Measurements from ENCODE around the gene GSN. TPM values are rescaled to one million over a fixed set of nuclear protein-coding genes. Genes with fewer than 3 reads are reported as not detected.

GSN gene
- total RNA-seq, 2 donors from 2014 or later: 390 to 690 TPM

DNA sequence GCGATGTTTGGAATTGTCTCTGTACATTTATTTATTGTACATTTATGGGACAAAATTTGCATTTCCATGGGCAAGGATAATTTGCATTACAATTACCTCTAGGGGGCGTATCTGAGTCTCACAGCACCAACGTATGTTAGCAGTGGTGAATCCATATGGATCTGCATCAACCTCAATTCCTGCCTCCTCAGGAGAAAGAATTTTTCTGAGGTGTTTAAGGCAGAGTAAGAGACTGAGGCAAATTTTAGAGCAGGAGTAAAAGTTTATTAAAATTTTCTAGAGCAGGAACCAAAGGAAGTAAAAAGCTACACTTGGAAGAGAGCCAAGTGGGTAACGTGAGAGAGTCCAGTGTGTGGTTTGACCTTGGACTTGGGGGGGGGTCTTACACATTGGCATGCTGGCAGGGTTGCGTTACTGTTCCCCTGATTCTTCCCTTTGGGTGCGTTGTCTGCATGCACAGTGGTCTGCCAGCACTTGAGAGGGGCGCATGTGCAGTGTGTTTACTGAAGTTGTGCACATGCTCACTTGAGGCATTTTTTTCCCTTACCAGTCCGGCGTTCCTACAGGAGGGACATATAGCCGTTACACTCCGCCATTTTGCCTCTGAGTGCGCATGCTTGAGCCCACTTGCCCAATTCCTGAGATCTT, 45.3 kb upstream of the GSN start:
- intact Hi-C loops (cut with DNase I): no loop called here
- Histone ChIP-seq H3K36me3 (no peaks in the 10 kb centered on the region), H3K27ac (no peak overlapping the region), H3K27me3 (replicated peaks; ENCODE audit: insufficient read depth) (no peaks in the 10 kb centered on the region), H3K4me3 (no peak overlapping the region), H3K9me3 (no peaks in the 10 kb centered on the region), H3K4me1 (replicated peaks) (no peaks in the 10 kb centered on the region)
- TF ChIP-seq, protein P1, sequence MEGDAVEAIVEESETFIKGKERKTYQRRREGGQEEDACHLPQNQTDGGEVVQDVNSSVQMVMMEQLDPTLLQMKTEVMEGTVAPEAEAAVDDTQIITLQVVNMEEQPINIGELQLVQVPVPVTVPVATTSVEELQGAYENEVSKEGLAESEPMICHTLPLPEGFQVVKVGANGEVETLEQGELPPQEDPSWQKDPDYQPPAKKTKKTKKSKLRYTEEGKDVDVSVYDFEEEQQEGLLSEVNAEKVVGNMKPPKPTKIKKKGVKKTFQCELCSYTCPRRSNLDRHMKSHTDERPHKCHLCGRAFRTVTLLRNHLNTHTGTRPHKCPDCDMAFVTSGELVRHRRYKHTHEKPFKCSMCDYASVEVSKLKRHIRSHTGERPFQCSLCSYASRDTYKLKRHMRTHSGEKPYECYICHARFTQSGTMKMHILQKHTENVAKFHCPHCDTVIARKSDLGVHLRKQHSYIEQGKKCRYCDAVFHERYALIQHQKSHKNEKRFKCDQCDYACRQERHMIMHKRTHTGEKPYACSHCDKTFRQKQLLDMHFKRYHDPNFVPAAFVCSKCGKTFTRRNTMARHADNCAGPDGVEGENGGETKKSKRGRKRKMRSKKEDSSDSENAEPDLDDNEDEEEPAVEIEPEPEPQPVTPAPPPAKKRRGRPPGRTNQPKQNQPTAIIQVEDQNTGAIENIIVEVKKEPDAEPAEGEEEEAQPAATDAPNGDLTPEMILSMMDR (IDR thresholded peaks at IDR 0.05): peak in 3 of 4 experiments; percentile 41 to 53 (median 52)
- no peak for TF ChIP-seq POLR2A (IDR thresholded peaks at IDR 0.05)
- DNase-seq (ENCODE audit: low spot score): no peak
- WGBS: 68% methylated on average over 12 of the region's 12 CpGs

DNA sequence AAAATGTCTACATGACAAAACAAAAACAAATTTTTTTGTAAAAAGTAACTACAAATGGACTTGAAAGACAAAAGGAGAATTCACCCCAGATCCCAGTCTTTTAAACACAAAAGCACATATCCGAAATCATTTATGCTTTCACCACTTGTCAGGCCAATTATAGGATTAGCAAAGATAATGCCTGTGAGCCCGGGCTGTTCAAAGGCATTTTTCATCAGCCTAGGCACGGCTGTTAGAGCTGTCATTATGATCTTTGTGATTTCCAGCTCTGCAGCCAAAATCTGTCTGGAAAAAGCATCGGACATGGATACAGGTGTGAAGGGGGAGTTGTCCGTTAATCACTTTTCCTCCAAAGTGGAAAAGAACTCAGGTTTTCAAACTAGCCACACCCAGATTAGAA, 42.7 kb upstream of the GSN start:
- intact Hi-C loops (cut with DNase I): no loop called here
- whole genome bisulfite sequencing: 73% methylated on average over 5 of the region's 5 CpGs
- no peak for DNase-seq (ENCODE audit: low spot score)
- H3K36me3 ChIP-seq: no peaks in the 10 kb centered on the region
- no peaks in the 10 kb centered on the region for H3K9me3 ChIP-seq
- no peak overlapping the region for H3K4me3 ChIP-seq
- TF ChIP-seq, protein P1 (IDR thresholded peaks at IDR 0.05): no peak
- TF ChIP-seq POLR2A (IDR thresholded peaks at IDR 0.05) (no peak), POLR2AphosphoS5 (IDR thresholded peaks at IDR 0.05) (no peak)
- H3K27ac ChIP-seq: no peak overlapping the region
- no peaks in the 10 kb centered on the region for H3K4me1 ChIP-seq (replicated peaks)
- H3K27me3 ChIP-seq (replicated peaks; ENCODE audit: insufficient read depth): no peaks in the 10 kb centered on the region

DNA sequence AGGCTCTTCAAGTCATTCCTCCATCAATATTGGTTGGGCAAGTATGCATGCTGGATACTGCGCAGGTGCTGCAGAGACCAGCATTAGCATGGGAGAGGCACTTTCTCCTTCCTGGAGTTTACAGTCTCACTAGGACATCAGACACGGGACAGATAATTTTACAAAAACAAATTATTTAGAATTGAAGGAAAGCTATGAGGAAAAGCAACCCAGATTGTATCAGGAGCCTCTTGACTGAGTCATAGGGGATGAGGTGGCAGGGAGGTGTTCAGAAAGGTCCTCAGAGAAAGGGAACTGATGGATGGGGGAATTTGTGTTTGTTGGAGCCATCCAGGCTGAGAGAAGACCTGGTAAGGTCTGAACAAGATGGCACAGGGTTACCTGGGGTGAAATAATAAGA, 41.8 kb upstream of the GSN start:
- Histone ChIP-seq H3K27me3 (replicated peaks; ENCODE audit: insufficient read depth) (no peaks in the 10 kb centered on the region), H3K36me3 (no peaks in the 10 kb centered on the region), H3K9me3 (no peaks in the 10 kb centered on the region), H3K4me3 (no peak overlapping the region), H3K27ac (no peak overlapping the region), H3K4me1 (replicated peaks) (no peaks in the 10 kb centered on the region)
- TF ChIP-seq POLR2AphosphoS5 (IDR thresholded peaks at IDR 0.05): no peak
- TF ChIP-seq POLR2A (IDR thresholded peaks at IDR 0.05): no peak
- TF ChIP-seq, protein P1 (IDR thresholded peaks at IDR 0.05): no peak
- intact Hi-C loops (cut with DNase I): no loop called here
- 76% methylated on average over 2 of the region's 2 CpGs for WGBS
- no peak for DNase-seq (ENCODE audit: low spot score)

DNA sequence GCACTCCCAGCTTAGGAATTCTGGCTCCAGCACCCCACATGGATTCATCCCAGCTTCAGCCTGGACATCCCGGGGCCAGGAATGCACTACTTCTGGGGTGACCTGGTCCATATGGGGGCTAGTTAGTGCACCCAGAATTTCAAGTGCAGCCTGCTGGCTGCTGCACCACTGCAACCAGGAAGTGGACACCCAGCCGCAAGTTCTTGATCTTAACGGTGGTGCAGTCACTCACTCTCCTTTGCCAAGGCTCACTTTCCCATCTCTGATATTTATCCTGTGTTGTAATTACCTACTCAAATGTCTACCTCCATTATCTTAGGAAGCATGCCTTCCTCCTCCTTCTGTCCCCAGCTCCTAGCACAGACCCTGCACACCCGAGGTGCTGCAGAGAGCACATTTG, 40.1 kb upstream of the GSN start:
- Histone ChIP-seq H3K36me3 (no peaks in the 10 kb centered on the region), H3K9me3 (no peaks in the 10 kb centered on the region), H3K4me3 (no peak overlapping the region), H3K27ac (no peak overlapping the region), H3K4me1 (replicated peaks) (no peaks in the 10 kb centered on the region), H3K27me3 (replicated peaks; ENCODE audit: insufficient read depth) (no peaks in the 10 kb centered on the region)
- DNase-seq (ENCODE audit: low spot score): no peak
- TF ChIP-seq POLR2A (IDR thresholded peaks at IDR 0.05): no peak
- TF ChIP-seq POLR2AphosphoS5 (IDR thresholded peaks at IDR 0.05): no peak
- TF ChIP-seq, protein P1 (IDR thresholded peaks at IDR 0.05): no peak
- 49% methylated on average over 4 of the region's 4 CpGs for WGBS
- intact Hi-C loops (cut with DNase I): no loop called here

DNA sequence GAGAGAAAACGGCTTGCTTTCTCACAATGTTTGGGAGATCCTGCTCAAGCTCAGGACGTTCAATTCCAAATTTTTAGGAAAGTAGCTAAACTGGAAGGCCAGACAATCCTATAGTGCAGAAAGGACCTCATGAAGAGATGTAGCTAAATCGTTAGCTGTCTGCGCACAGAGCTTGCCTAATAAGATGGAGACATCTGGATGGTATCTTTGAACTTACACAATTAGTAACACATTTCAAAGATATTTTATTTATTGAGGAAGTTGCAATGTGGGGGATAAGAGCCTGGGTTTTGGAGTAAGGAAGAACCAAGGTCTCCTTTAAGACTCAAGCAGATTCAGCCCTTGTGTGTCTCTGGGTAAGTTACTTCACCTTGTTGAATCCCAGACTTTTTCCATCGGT, 37.7 kb upstream of the GSN start:
- 57% methylated on average over 5 of the region's 5 CpGs for WGBS
- intact Hi-C loops (cut with DNase I): no loop called here
- Histone ChIP-seq H3K27ac (no peak overlapping the region), H3K4me1 (replicated peaks) (no peaks in the 10 kb centered on the region), H3K36me3 (no peaks in the 10 kb centered on the region), H3K4me3 (no peak overlapping the region), H3K27me3 (replicated peaks; ENCODE audit: insufficient read depth) (no peaks in the 10 kb centered on the region), H3K9me3 (no peaks in the 10 kb centered on the region)
- no peak for DNase-seq (ENCODE audit: low spot score)
- TF ChIP-seq POLR2A (IDR thresholded peaks at IDR 0.05): no peak
- TF ChIP-seq, protein P1 (IDR thresholded peaks at IDR 0.05): no peak
